Neural progenitor cell (in vitro differentiated cells): ENCODE measurements around the gene ITGA4. TPM values are rescaled to one million over a fixed set of nuclear protein-coding genes. Genes with fewer than 3 reads are reported as not detected.

Experiments used
- DNase-seq: peaks from one replicate; pipeline ENCODE4 v3.0.0-alpha.2; 2016; ENCODE audit warnings: low spot score
- H2AFZ ChIP-seq: fragments of 200-600 bp; sonication (generic); replicated peaks from 2 replicates; pipeline ENCODE4 v1.6.1; 2016; ENCODE audit warnings: antibody characterized with exemption
- H3F3A ChIP-seq: fragments of 200-600 bp; sonication (generic); 2 replicates; pipeline ENCODE4 v1.6.1; 2016; ENCODE audit warnings: antibody characterized with exemption, low read depth
- H3K27ac ChIP-seq: fragments of 200-600 bp; sonication (generic); 2 replicates; pipeline ENCODE4 v1.5.1; 2016; ENCODE audit warnings: mild to moderate bottlenecking
- H3K27me3 ChIP-seq: fragments of 200-600 bp; sonication (generic); 2 replicates; pipeline ENCODE4 v1.6.1; 2016; ENCODE audit warnings: mild to moderate bottlenecking, moderate library complexity
- H3K36me3 ChIP-seq: fragments of 200-600 bp; sonication (generic); 2 replicates; pipeline ENCODE4 v1.5.1; 2016
- H3K4me1 ChIP-seq: fragments of 200-600 bp; sonication (generic); 2 replicates; pipeline ENCODE4 v1.6.1; 2016; ENCODE audit warnings: mixed run types
- H3K4me2 ChIP-seq: fragments of 200-600 bp; sonication (generic); 2 replicates; pipeline ENCODE4 v1.6.1; 2016
- H3K4me3 ChIP-seq: fragments of 200-600 bp; sonication (generic); 2 replicates; pipeline ENCODE4 v1.5.1; 2016
- H3K79me2 ChIP-seq: fragments of 200-600 bp; sonication (generic); 2 replicates; pipeline ENCODE4 v1.6.1; 2016; ENCODE audit warnings: low read depth
- H3K9ac ChIP-seq: fragments of 200-600 bp; sonication (generic); 2 replicates; pipeline ENCODE4 v1.6.1; 2016
- H3K9me3 ChIP-seq: fragments of 200-600 bp; sonication (generic); 2 replicates; pipeline ENCODE4 v1.5.1; 2016; ENCODE audit warnings: low read depth
- H4K20me1 ChIP-seq: fragments of 200-600 bp; sonication (generic); 2 replicates; pipeline ENCODE4 v1.6.1; 2016; ENCODE audit warnings: low read depth
- H3K27ac Mint-ChIP-seq: 3 replicates; pipeline ENCODE4 v1.8.0; 2021; ENCODE audit warnings: mixed read lengths
- H3K27me3 Mint-ChIP-seq: 2 replicates; pipeline ENCODE4 v1.8.0; 2022; ENCODE audit warnings: low read depth, mild to moderate bottlenecking, inconsistent platforms, moderate library complexity, mixed read lengths; ENCODE audit not compliant: insufficient read depth
- H3K36me3 Mint-ChIP-seq: 3 replicates; pipeline ENCODE4 v1.8.0; 2021; ENCODE audit warnings: mixed read lengths
- H3K4me1 Mint-ChIP-seq: 3 replicates; pipeline ENCODE4 v1.8.0; 2021; ENCODE audit warnings: mixed read lengths
- H3K4me3 Mint-ChIP-seq: 3 replicates; pipeline ENCODE4 v1.8.0; 2021; ENCODE audit warnings: mild to moderate bottlenecking, moderate library complexity, mixed read lengths
- H3K9me3 Mint-ChIP-seq: 3 replicates; pipeline ENCODE4 v1.8.0; 2020; ENCODE audit warnings: mixed read lengths
- CTCF ChIP-seq: fragments of 200-600 bp; sonication (generic); IDR thresholded peaks from 2 replicates; pipeline ENCODE4 v1.5.1; 2017; ENCODE audit warnings: antibody characterized with exemption, mild to moderate bottlenecking
- EZH2 ChIP-seq: fragments of 200-600 bp; sonication (generic); IDR thresholded peaks from 2 replicates; pipeline ENCODE4 v1.6.1; 2017; ENCODE audit warnings: antibody characterized with exemption, mild to moderate bottlenecking, moderate library complexity
- EZH2phosphoT487 ChIP-seq: fragments of 200-600 bp; sonication (generic); IDR thresholded peaks from 2 replicates; pipeline ENCODE4 v1.6.1; 2017; ENCODE audit warnings: antibody characterized with exemption
- total RNA-seq: library from RNA; depleted of rRNA; stranded (reverse); fragments of >200 nt; gene quantifications from 2 replicates; pipeline ENCODE4 v1.2.3, GENCODE V29; 2015; ENCODE audit warnings: low replicate concordance

ITGA4 gene
- total RNA-seq, 1 donor from 2014 or later: 10.2 TPM

- no peaks in the 10 kb centered on the region for H4K20me1 ChIP-seq
- DNase-seq: no peak
- H3K4me3 ChIP-seq: no peak overlapping the region
- no peak overlapping the region for H3K27ac ChIP-seq
- TF ChIP-seq CTCF (no peak), EZH2 (no peak), EZH2phosphoT487 (no peak)
- no peaks in the 10 kb centered on the region for H3K4me1 ChIP-seq
- no peak overlapping the region for H2AFZ ChIP-seq
- no peaks in the 10 kb centered on the region for H3K9me3 ChIP-seq
- Mint-ChIP-seq H3K36me3 (no peaks in the 10 kb centered on the region), H3K9me3 (no peaks in the 10 kb centered on the region), H3K4me1 (no peaks in the 10 kb centered on the region), H3K4me3 (no peak overlapping the region), H3K27me3 (no peaks in the 10 kb centered on the region), H3K27ac (no peak overlapping the region)
- H3K9ac ChIP-seq: no peak overlapping the region
- peaks cover 8% of the 10 kb centered on the region for H3K27me3 ChIP-seq
- no peaks in the 10 kb centered on the region for H3F3A ChIP-seq
- H3K79me2 ChIP-seq: no peaks in the 10 kb centered on the region
- H3K4me2 ChIP-seq: no peak overlapping the region
- H3K36me3 ChIP-seq: no peaks in the 10 kb centered on the region
These were observed 8.6 kb downstream of the ITGA4 start for GRCh38 chr2:181465676-181466375.

- TF ChIP-seq EZH2phosphoT487 (no peak), CTCF (peak; percentile 88), EZH2 (no peak)
- Histone ChIP-seq H3K9ac (no peak overlapping the region), H2AFZ (no peak overlapping the region), H3F3A (no peaks in the 10 kb centered on the region), H3K27ac (no peak overlapping the region), H3K4me1 (no peaks in the 10 kb centered on the region), H3K4me3 (no peak overlapping the region), H3K4me2 (no peak overlapping the region), H3K9me3 (no peaks in the 10 kb centered on the region), H3K36me3 (no peaks in the 10 kb centered on the region), H4K20me1 (no peaks in the 10 kb centered on the region), H3K79me2 (no peaks in the 10 kb centered on the region), H3K27me3 (peaks cover 4% of the 10 kb centered on the region)
- no peaks in the 10 kb centered on the region for H3K36me3 Mint-ChIP-seq
- no peaks in the 10 kb centered on the region for H3K27me3 Mint-ChIP-seq
- H3K9me3 Mint-ChIP-seq: no peaks in the 10 kb centered on the region
- H3K27ac Mint-ChIP-seq: no peak overlapping the region
- peak; percentile 77 for DNase-seq
- H3K4me3 Mint-ChIP-seq: no peak overlapping the region
- H3K4me1 Mint-ChIP-seq: no peaks in the 10 kb centered on the region
These were observed 9.7 kb downstream of the ITGA4 start for GRCh38 chr2:181466661-181467576.

- H3K27ac Mint-ChIP-seq: no peak overlapping the region
- H3K9me3 Mint-ChIP-seq: no peaks in the 10 kb centered on the region
- no peaks in the 10 kb centered on the region for H3K27me3 ChIP-seq
- TF ChIP-seq EZH2: no peak
- no peak for TF ChIP-seq EZH2phosphoT487
- no peak for TF ChIP-seq CTCF
- no peak overlapping the region for H3K4me3 Mint-ChIP-seq
- no peak overlapping the region for H3K4me2 ChIP-seq
- H3K36me3 Mint-ChIP-seq: no peaks in the 10 kb centered on the region
- no peak overlapping the region for H3K27ac ChIP-seq
- H3F3A ChIP-seq: no peaks in the 10 kb centered on the region
- no peak for DNase-seq
- no peak overlapping the region for H3K4me3 ChIP-seq
- H2AFZ ChIP-seq: no peak overlapping the region
- H3K36me3 ChIP-seq: no peaks in the 10 kb centered on the region
- H4K20me1 ChIP-seq: no peaks in the 10 kb centered on the region
- H3K9me3 ChIP-seq: no peaks in the 10 kb centered on the region
- no peak overlapping the region for H3K9ac ChIP-seq
- H3K4me1 ChIP-seq: no peaks in the 10 kb centered on the region
- no peaks in the 10 kb centered on the region for H3K79me2 ChIP-seq
- no peaks in the 10 kb centered on the region for H3K4me1 Mint-ChIP-seq
- H3K27me3 Mint-ChIP-seq: no peaks in the 10 kb centered on the region
These were observed 11.0 kb downstream of the ITGA4 start for GRCh38 chr2:181467966-181468707.
